PC-9 (cell line): ENCODE data around the gene ENTREP3. TPM values are rescaled to one million over a fixed set of nuclear protein-coding genes. Genes with fewer than 3 reads are reported as not detected.

Experiments used
- BruUV-seq: library from RNA; stranded (reverse); fragments of 400-500 nt; replicated peaks from 2 replicates; lab custom pipeline; 2021; lab: Mats Ljungman, UMichigan
- CTCF ChIA-PET: fragments of 300-600 bp; sonication (Branson Sonifier 250); formaldehyde crosslinking; loops from one replicate; lab custom pipeline; 2022; ENCODE audit warnings: antibody characterized with exemption; lab: Charles Lee
- POLR2A ChIA-PET: fragments of 300-600 bp; sonication (Branson Sonifier 250); formaldehyde crosslinking; loops from one replicate; lab custom pipeline; 2022; ENCODE audit warnings: antibody characterized with exemption; ENCODE audit not compliant: unreplicated experiment; lab: Charles Lee
- DNase-seq, 2 experiments: peaks; one replicate each; pipeline versions ENCODE4 v3.0.0 to v3.0.0-alpha.2; 2015 to 2022; ENCODE audit warnings: mixed read lengths in 1 of 2
- H2AFZ ChIP-seq: fragments of 200-600 bp; sonication (generic); 2 replicates; pipeline ENCODE4 v1.8.1; 2017; ENCODE audit warnings: antibody characterized with exemption
- H3F3A ChIP-seq: fragments of 200-600 bp; sonication (generic); 2 replicates; pipeline ENCODE4 v1.8.1; 2017; ENCODE audit warnings: antibody characterized with exemption, mild to moderate bottlenecking, low read depth; ENCODE audit not compliant: insufficient read depth
- H3K27ac ChIP-seq: fragments of 200-600 bp; sonication (generic); 2 replicates; pipeline ENCODE4 v1.6.1; 2016; ENCODE audit warnings: mixed run types
- H3K27me3 ChIP-seq: fragments of 200-600 bp; sonication (generic); 2 replicates; pipeline ENCODE4 v1.6.1; 2016; ENCODE audit warnings: low read depth, mixed run types; ENCODE audit not compliant: insufficient read depth
- H3K36me3 ChIP-seq: fragments of 200-600 bp; sonication (generic); 2 replicates; pipeline ENCODE4 v1.6.1; 2016; ENCODE audit warnings: low read depth, mixed run types
- H3K4me1 ChIP-seq: fragments of 200-600 bp; sonication (generic); replicated peaks from 2 replicates; pipeline ENCODE4 v1.6.1; 2016; ENCODE audit warnings: mixed run types; ENCODE audit not compliant: insufficient read depth
- H3K4me2 ChIP-seq: fragments of 200-600 bp; sonication (generic); 2 replicates; pipeline ENCODE4 v1.6.1; 2017; ENCODE audit warnings: mixed run types
- H3K4me3 ChIP-seq: fragments of 200-600 bp; sonication (generic); 2 replicates; pipeline ENCODE4 v1.6.1; 2016; ENCODE audit warnings: mixed run types
- H3K79me2 ChIP-seq: fragments of 200-600 bp; sonication (generic); 2 replicates; pipeline ENCODE4 v1.6.1; 2017; ENCODE audit warnings: low read depth, mixed run types
- H3K9me2 ChIP-seq: fragments of 200-600 bp; sonication (generic); 2 replicates; pipeline ENCODE4 v1.8.1; 2017; ENCODE audit warnings: mild to moderate bottlenecking; ENCODE audit not compliant: insufficient read depth
- H3K9me3 ChIP-seq: fragments of 200-600 bp; sonication (generic); 2 replicates; pipeline ENCODE4 v1.8.1; 2016; ENCODE audit warnings: low read depth; ENCODE audit not compliant: insufficient read depth
- H4K20me1 ChIP-seq: fragments of 200-600 bp; sonication (generic); 2 replicates; pipeline ENCODE4 v1.8.1; 2017; ENCODE audit not compliant: insufficient read depth
- EZH2 ChIP-seq: fragments of 200-600 bp; sonication (generic); IDR thresholded peaks from 2 replicates; pipeline ENCODE4 v1.8.0; 2017; ENCODE audit warnings: antibody characterized with exemption, low read depth
- intact Hi-C: fragments of 100-400 bp; cut with micrococcal nuclease; formaldehyde crosslinking; loops from one replicate; pipeline ENCODE4 v1.10.0; 2022; ENCODE audit not compliant: unreplicated experiment
- total RNA-seq: library from RNA; stranded (reverse); gene quantifications from 2 replicates; pipeline ENCODE4 v1.2.3, GENCODE V29; 2021
- TF ChIP-seq, protein P1 (sequence below): fragments of 200-600 bp; sonication (generic); conservative IDR thresholded peaks from 2 replicates; pipeline ENCODE4 v1.6.1; 2017; ENCODE audit warnings: mixed run types, antibody characterized with exemption, mild to moderate bottlenecking, moderate library complexity

Gene ENTREP3
- total RNA-seq, 1 experiment from 2014 or later = 56.9 TPM

DNA sequence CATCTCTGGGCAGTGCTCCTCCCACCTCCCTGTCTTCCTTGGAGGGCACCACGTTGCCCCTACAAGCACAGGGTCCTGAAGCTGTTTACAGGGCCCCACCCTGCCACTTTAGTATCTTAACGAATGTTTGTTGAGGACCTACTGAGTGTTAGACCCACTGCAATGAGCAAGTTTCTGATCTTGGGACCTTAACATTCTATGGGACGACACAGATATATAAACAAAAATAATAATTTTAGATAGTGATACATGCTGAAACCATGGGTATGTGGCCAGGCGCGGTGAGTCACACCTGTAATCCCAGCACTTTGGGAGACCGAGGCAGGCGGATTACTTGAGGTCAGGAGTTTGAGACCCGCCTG lies 10.1 kb downstream of the ENTREP3 start:
- no peaks in the 10 kb centered on the region for H3K9me3 ChIP-seq
- 0 out of 2 replicates have a peak, but pooled peaks cover 6% of the 10 kb centered on the region for H3K79me2 ChIP-seq
- ChIA-PET POLR2A (no interaction called here), CTCF (interaction anchor here (0.6 kb wide), 1 partner anchor 356 kb away, joined by 5 read pairs; no protein-coding TSS in a partner anchor)
- H3K4me2 ChIP-seq = peak overlapping the region; percentile 82
- peak overlapping the region; percentile 72 for H3K27ac ChIP-seq
- DNase-seq = peak in 1 of 2 experiments; percentile 41
- peaks cover 26% of the 10 kb centered on the region for H3K4me1 ChIP-seq
- H2AFZ ChIP-seq = peak overlapping the region; percentile 94
- peaks cover 46% of the 10 kb centered on the region for H3F3A ChIP-seq
- H4K20me1 ChIP-seq = no peaks in the 10 kb centered on the region
- no peak for TF ChIP-seq EZH2
- TF ChIP-seq, protein P1, sequence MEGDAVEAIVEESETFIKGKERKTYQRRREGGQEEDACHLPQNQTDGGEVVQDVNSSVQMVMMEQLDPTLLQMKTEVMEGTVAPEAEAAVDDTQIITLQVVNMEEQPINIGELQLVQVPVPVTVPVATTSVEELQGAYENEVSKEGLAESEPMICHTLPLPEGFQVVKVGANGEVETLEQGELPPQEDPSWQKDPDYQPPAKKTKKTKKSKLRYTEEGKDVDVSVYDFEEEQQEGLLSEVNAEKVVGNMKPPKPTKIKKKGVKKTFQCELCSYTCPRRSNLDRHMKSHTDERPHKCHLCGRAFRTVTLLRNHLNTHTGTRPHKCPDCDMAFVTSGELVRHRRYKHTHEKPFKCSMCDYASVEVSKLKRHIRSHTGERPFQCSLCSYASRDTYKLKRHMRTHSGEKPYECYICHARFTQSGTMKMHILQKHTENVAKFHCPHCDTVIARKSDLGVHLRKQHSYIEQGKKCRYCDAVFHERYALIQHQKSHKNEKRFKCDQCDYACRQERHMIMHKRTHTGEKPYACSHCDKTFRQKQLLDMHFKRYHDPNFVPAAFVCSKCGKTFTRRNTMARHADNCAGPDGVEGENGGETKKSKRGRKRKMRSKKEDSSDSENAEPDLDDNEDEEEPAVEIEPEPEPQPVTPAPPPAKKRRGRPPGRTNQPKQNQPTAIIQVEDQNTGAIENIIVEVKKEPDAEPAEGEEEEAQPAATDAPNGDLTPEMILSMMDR = no peak
- intact Hi-C loops = no loop called here
- H3K27me3 ChIP-seq = no peaks in the 10 kb centered on the region
- H3K36me3 ChIP-seq = no peaks in the 10 kb centered on the region
- no peaks in the 10 kb centered on the region for H3K9me2 ChIP-seq
- BruUV-seq = TSS peak; percentile 94
- H3K4me3 ChIP-seq = peak overlapping the region; percentile 75

DNA sequence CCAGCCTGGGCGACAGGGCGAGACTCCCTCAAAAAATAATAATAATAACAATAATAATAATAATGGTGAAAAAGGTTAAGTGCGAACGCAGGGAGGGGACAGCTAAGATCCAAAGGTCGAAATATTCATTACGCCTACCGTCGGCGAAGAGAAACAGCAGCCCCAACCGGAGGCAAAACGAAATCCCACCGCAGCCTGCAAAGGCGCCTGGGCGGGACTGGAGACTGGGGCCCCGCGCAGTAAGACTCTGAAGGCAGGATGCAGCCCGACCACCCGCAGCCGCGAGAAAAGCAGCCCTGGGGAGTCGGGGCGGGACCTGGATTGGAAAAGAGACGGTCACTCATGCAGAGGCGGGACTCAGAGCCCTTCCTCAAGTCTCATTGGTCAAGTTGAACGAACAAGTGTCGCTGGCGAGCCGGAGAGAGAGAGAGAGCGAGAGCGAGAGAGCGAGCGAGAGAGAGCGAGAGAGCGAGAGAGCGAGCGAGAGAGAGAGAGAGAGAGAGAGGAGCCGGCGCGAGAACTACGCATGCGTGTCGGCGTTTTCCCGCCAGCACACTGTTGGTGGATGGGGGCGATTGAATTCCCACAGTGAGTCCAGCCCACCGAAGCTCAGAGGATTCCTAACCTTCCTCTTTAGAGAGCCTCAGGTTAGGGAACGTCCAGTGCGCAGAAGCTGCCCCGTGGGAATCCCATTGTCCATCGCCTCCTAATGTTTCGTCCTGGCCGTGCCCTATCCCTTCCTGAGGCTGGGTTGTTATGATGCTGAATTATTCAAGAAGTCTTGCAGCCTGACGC lies 10.7 kb downstream of the ENTREP3 start:
- ChIA-PET POLR2A (interaction anchor here (0.7 to 1.0 kb wide), 2 partner anchors 50 to 64 kb away, joined by 3 to 12 read pairs; partner anchors contain the start of gene FDPS), CTCF (interaction anchor here (1.5 kb wide), 1 partner anchor 72 kb away, joined by 3 read pairs; the partner anchor contains the start of gene KRTCAP2)
- Histone ChIP-seq H3K27ac (peak overlapping the region; percentile 72), H4K20me1 (no peaks in the 10 kb centered on the region), H3K4me2 (peak overlapping the region; percentile 82), H3K79me2 (0 out of 2 replicates have a peak, but pooled peaks cover 6% of the 10 kb centered on the region), H3F3A (peaks cover 43% of the 10 kb centered on the region), H3K4me1 (peaks cover 26% of the 10 kb centered on the region), H3K9me2 (no peaks in the 10 kb centered on the region), H2AFZ (peak overlapping the region; percentile 94), H3K9me3 (no peaks in the 10 kb centered on the region), H3K27me3 (no peaks in the 10 kb centered on the region), H3K36me3 (no peaks in the 10 kb centered on the region), H3K4me3 (peak overlapping the region; percentile 75)
- intact Hi-C loops = loop anchor here (1.0 kb wide), 3 partner anchors 37 to 404 kb away; partner anchors contain the start of gene THBS3
- BruUV-seq = no TSS peak
- DNase-seq = peak; percentile 94 to 96
- TF ChIP-seq EZH2 = no peak
- TF ChIP-seq, protein P1 = peak; percentile 91

DNA sequence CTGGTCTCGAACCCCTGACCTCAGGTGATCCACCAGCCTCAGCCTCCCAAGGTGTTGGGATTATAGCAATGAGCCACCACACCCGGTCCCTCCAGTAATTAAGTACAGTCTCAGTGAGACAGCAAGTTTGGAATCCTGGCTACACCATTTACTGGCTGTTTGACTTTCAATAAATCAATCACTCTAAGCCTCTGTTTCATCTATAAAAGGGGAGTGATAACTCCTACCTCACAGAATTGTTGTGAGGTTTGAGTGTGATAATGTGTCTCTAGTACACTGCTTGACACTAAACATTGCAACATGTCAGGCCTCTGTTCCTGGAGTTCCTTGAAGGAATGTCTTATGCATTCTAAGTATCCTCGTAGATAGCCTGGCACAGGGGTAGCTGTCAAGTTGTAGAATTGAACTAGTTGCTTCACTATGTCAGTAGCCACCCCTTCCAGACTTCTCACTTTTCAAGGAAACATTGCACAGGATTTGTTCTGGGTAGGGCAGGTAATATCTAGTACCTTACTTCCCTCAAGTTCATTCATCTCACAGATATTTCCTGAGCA lies 12.4 kb downstream of the ENTREP3 start:
- Histone ChIP-seq H3K79me2 (0 out of 2 replicates have a peak, but pooled peaks cover 6% of the 10 kb centered on the region), H4K20me1 (no peaks in the 10 kb centered on the region), H3K9me2 (no peaks in the 10 kb centered on the region), H3K4me1 (peaks cover 26% of the 10 kb centered on the region), H3K4me2 (peak overlapping the region; percentile 82), H2AFZ (no peak overlapping the region), H3K27me3 (no peaks in the 10 kb centered on the region), H3K9me3 (no peaks in the 10 kb centered on the region), H3K27ac (no peak overlapping the region), H3K4me3 (peak overlapping the region; percentile 75; the same call in 1 of the 2 replicates), H3K36me3 (no peaks in the 10 kb centered on the region), H3F3A (peaks cover 38% of the 10 kb centered on the region)
- peak in 1 of 2 experiments; percentile 50 for DNase-seq
- no peak for TF ChIP-seq EZH2
- TF ChIP-seq, protein P1 = no peak
- intact Hi-C loops = no loop called here
- CTCF ChIA-PET = interaction anchor here (0.5 to 1.5 kb wide), 2 partner anchors 70 to 74 kb away, joined by 3 read pairs; partner anchors contain the start of gene KRTCAP2
- BruUV-seq = no TSS peak
- POLR2A ChIA-PET = no interaction called here
